OCI-LY7 (cell line): ENCODE data around the gene CCDC8. TPM values are rescaled to one million over a fixed set of nuclear protein-coding genes. Genes with fewer than 3 reads are reported as not detected.
A peak's percentile ranks its signal among the peaks of the same experiment; 100 is the strongest.

Experiments used
- Bru-seq: library from RNA; stranded (reverse); fragments of 400-500 nt; gene quantifications from one replicate; lab custom pipeline; 2021; lab: Mats Ljungman, UMichigan
- BruChase-seq, 2 experiments: library from RNA; stranded (reverse); fragments of 400-500 nt; gene quantifications; one replicate each; lab custom pipeline; 2021; lab: Mats Ljungman, UMichigan
- BruUV-seq: library from RNA; stranded (reverse); fragments of 400-500 nt; replicated peaks from 2 replicates; lab custom pipeline; 2021; lab: Mats Ljungman, UMichigan
- CTCF ChIA-PET: fragments of 300-600 bp; sonication (Branson Sonifier 250); formaldehyde crosslinking; loops from one replicate; lab custom pipeline; 2022; ENCODE audit warnings: antibody characterized with exemption; ENCODE audit not compliant: unreplicated experiment; lab: Charles Lee
- POLR2A ChIA-PET: fragments of 300-600 bp; sonication (Branson Sonifier 250); formaldehyde crosslinking; loops from one replicate; lab custom pipeline; 2022; ENCODE audit warnings: antibody characterized with exemption; lab: Charles Lee
- DNase-seq: peaks from one replicate; pipeline ENCODE4 v3.0.0-alpha.2; 2015; ENCODE audit warnings: low spot score
- H2AFZ ChIP-seq: fragments of 200-600 bp; sonication (generic), shearing (Covaris generic); 2 replicates; pipeline ENCODE4 v1.6.1; 2014; ENCODE audit warnings: mild to moderate bottlenecking, antibody characterized with exemption, low read length, moderate library complexity
- H3K27ac ChIP-seq: fragments of 200-600 bp; sonication (generic); 2 replicates; pipeline ENCODE4 v1.5.1; 2014; ENCODE audit warnings: mixed run types, low read depth, mild to moderate bottlenecking, moderate library complexity, low read length, inconsistent platforms; ENCODE audit not compliant: poor library complexity, severe bottlenecking
- H3K36me3 ChIP-seq: fragments of 200-600 bp; sonication (generic); 2 replicates; pipeline ENCODE4 v1.6.1; 2014; ENCODE audit warnings: mild to moderate bottlenecking, antibody characterized with exemption, low read length, moderate library complexity, mixed read lengths; ENCODE audit not compliant: insufficient read depth
- H3K4me1 ChIP-seq: fragments of 200-600 bp; sonication (generic); 2 replicates; pipeline ENCODE4 v1.5.1; 2014; ENCODE audit warnings: mild to moderate bottlenecking, low read length; ENCODE audit not compliant: insufficient read depth, poor library complexity, severe bottlenecking
- H3K4me2 ChIP-seq: fragments of 200-600 bp; sonication (generic); 2 replicates; pipeline ENCODE4 v1.6.1; 2014; ENCODE audit warnings: mild to moderate bottlenecking, low read length
- H3K4me3 ChIP-seq: fragments of 200-600 bp; sonication (generic); 2 replicates; pipeline ENCODE4 v1.5.1; 2014; ENCODE audit warnings: mild to moderate bottlenecking, low read depth, low read length; ENCODE audit not compliant: poor library complexity, severe bottlenecking
- H3K79me2 ChIP-seq: fragments of 200-600 bp; sonication (generic); 2 replicates; pipeline ENCODE4 v1.6.1; 2016; ENCODE audit warnings: low read depth, mild to moderate bottlenecking, low read length, moderate library complexity, mixed read lengths; ENCODE audit not compliant: insufficient read depth
- H3K9me2 ChIP-seq: fragments of 200-600 bp; sonication (generic); 2 replicates; pipeline ENCODE4 v1.6.1; 2016; ENCODE audit warnings: mild to moderate bottlenecking, low read length, mixed read lengths; ENCODE audit not compliant: insufficient read depth
- H3K9me3 ChIP-seq: fragments of 200-600 bp; sonication (generic); 2 replicates; pipeline ENCODE4 v1.6.1; 2014; ENCODE audit warnings: mild to moderate bottlenecking, mixed run types, low read length, mixed read lengths
- H4K20me1 ChIP-seq: fragments of 200-600 bp; sonication (generic); 2 replicates; pipeline ENCODE4 v1.6.1; 2014; ENCODE audit warnings: mild to moderate bottlenecking, antibody characterized with exemption, low read length, moderate library complexity, mixed read lengths; ENCODE audit not compliant: insufficient read depth
- CTCF ChIP-seq: fragments of 200-600 bp; sonication (generic); conservative IDR thresholded peaks from 2 replicates; pipeline ENCODE4 v1.5.1; 2014; ENCODE audit warnings: mild to moderate bottlenecking, antibody characterized with exemption, low read length, moderate library complexity, mixed read lengths
- EZH2phosphoT487 ChIP-seq: fragments of 200-600 bp; sonication (generic); IDR thresholded peaks from 2 replicates; pipeline ENCODE4 v1.6.1; 2018; ENCODE audit warnings: low read depth, borderline replicate concordance, mild to moderate bottlenecking, mixed run types, antibody characterized with exemption, low read length, moderate library complexity, mixed read lengths
- intact Hi-C: fragments of 100-400 bp; cut with micrococcal nuclease; formaldehyde crosslinking; loops from one replicate; pipeline ENCODE4 v1.10.0; 2022; ENCODE audit not compliant: unreplicated experiment
- long read RNA-seq: library from polyadenylated mRNA; stranded (forward); transcript quantifications from one replicate; pipeline ENCODE4 v2.0.0, GENCODE V29; 2022
- total RNA-seq, 2 experiments: library from RNA; depleted of rRNA in 1 of 2; stranded (reverse); fragments of >200 nt in 1 of 2; shearing (Covaris generic) in 1 of 2; gene quantifications; 2 replicates each; pipeline ENCODE4 v1.2.3, GENCODE V29; 2014 to 2022

The CCDC8 gene, protein sequence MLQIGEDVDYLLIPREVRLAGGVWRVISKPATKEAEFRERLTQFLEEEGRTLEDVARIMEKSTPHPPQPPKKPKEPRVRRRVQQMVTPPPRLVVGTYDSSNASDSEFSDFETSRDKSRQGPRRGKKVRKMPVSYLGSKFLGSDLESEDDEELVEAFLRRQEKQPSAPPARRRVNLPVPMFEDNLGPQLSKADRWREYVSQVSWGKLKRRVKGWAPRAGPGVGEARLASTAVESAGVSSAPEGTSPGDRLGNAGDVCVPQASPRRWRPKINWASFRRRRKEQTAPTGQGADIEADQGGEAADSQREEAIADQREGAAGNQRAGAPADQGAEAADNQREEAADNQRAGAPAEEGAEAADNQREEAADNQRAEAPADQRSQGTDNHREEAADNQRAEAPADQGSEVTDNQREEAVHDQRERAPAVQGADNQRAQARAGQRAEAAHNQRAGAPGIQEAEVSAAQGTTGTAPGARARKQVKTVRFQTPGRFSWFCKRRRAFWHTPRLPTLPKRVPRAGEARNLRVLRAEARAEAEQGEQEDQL
- total RNA-seq (2014; rRNA removed; shearing (Covaris generic)), result 0.09 TPM in 1 of 2 replicates, not detected in the other
- 0.10 TPM in 1 of 2 replicates, not detected in the other for total RNA-seq (2022)
- not detected for Bru-seq, nascent RNA
- percentile 15 among the genes with signal in this experiment for BruChase-seq, experiment 1, labeled RNA remaining after a 6-hour chase
- BruChase-seq, experiment 2, labeled RNA remaining after a 2-hour chase, result percentile 22 among the genes with signal in this experiment
- long read RNA-seq, result 0 reads

GRCh38 chr19:46413262-46414031, at the start of gene CCDC8:
Gene CCDC8 (minus strand): TSS chr19:46413564. CDS start chr19:46412810, 754 bp downstream.
- no peak within 1 kb of the TSS for H2AFZ ChIP-seq
- H3K4me3 ChIP-seq, result no peak within 1 kb of the TSS
- no peak within 1 kb of the TSS for H3K27ac ChIP-seq
- CTCF ChIA-PET, result no interaction called here
- TF ChIP-seq CTCF (no peak), EZH2phosphoT487 (no peak)
- intact Hi-C loops, result no loop called here
- H3K4me1 ChIP-seq, result peaks cover 48% of the 10 kb centered on the region
- BruUV-seq, result no TSS peak
- H4K20me1 ChIP-seq, result no peaks in the 10 kb centered on the region
- H3K79me2 ChIP-seq, result no peaks in the 10 kb centered on the region
- POLR2A ChIA-PET, result no interaction called here
- no peaks in the 10 kb centered on the region for H3K9me2 ChIP-seq
- H3K36me3 ChIP-seq, result no peaks in the 10 kb centered on the region
- no peaks in the 10 kb centered on the region for H3K9me3 ChIP-seq
- H3K4me2 ChIP-seq, result no peak within 1 kb of the TSS
- no peak for DNase-seq

DNA sequence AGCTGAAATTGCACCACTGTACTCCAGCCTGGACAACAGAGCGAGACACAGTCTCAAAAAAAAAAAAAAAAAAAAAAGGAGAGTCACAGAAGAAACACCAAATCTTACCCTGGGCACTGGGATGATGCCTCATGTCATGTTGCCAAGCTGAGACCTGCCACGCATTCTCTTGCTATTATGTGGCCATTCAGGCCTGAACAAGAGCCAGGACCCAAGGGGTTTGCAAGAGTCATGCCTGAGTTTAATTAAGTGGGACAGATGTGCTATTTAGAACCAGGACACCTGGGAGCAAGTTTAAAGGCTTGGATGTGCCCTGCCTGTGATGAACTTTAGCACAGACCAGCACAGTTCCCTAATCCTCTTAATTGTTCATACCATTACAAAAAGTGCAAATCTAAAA, 48.2 kb upstream of the CCDC8 start:
- CTCF ChIA-PET, result no interaction called here
- intact Hi-C loops, result no loop called here
- peak overlapping the region; percentile 20 for H3K27ac ChIP-seq

More for the DNA sequence above, 48.2 kb upstream of the CCDC8 start:
- Histone ChIP-seq H3K79me2 (no peaks in the 10 kb centered on the region), H4K20me1 (no peaks in the 10 kb centered on the region), H3K9me3 (no peaks in the 10 kb centered on the region), H2AFZ (peak overlapping the region; percentile 2; the same call in 1 of the 2 replicates), H3K9me2 (no peaks in the 10 kb centered on the region), H3K36me3 (no peaks in the 10 kb centered on the region), H3K4me3 (no peak overlapping the region), H3K4me2 (peak overlapping the region; percentile 47), H3K4me1 (peaks cover 76% of the 10 kb centered on the region)
- BruUV-seq, result no TSS peak
- DNase-seq, result no peak
- TF ChIP-seq CTCF (no peak), EZH2phosphoT487 (no peak)
- POLR2A ChIA-PET, result interaction anchor here (0.6 kb wide), 1 partner anchor 59 kb away, joined by 3 read pairs; no protein-coding TSS in a partner anchor
